Neuronal stem cell (in vitro differentiated cells): ENCODE data around the gene GMDS.

Source experiments
- DNase-seq: peaks from one replicate; pipeline ENCODE4 v3.0.0-alpha.2; 2013; ENCODE audit warnings: low spot score
- H2AFZ ChIP-seq: one replicate; pipeline ENCODE4 v1.6.1; 2013; ENCODE audit warnings: mild to moderate bottlenecking, low read length, inconsistent platforms
- H2AK5ac ChIP-seq: 2 replicates; pipeline ENCODE4 v1.6.1; 2013; ENCODE audit warnings: low read depth, mild to moderate bottlenecking, inconsistent platforms, low read length, moderate library complexity, mixed read lengths
- H2BK120ac ChIP-seq: 2 replicates; pipeline ENCODE4 v1.6.1; 2013; ENCODE audit warnings: low read depth, mild to moderate bottlenecking, inconsistent platforms, low read length, moderate library complexity, mixed read lengths
- H2BK12ac ChIP-seq: one replicate; pipeline ENCODE4 v1.6.1; 2013; ENCODE audit warnings: low read length, inconsistent platforms
- H2BK15ac ChIP-seq: 2 replicates; pipeline ENCODE4 v1.6.1; 2013; ENCODE audit warnings: mild to moderate bottlenecking, low read length, inconsistent platforms, mixed read lengths
- H2BK5ac ChIP-seq: one replicate; pipeline ENCODE4 v1.6.1; 2013; ENCODE audit warnings: inconsistent platforms, mild to moderate bottlenecking, low read length, moderate library complexity
- H3K14ac ChIP-seq: one replicate; pipeline ENCODE4 v1.6.1; 2013; ENCODE audit warnings: low read length, inconsistent platforms
- H3K18ac ChIP-seq: 2 replicates; pipeline ENCODE4 v1.6.1; 2013; ENCODE audit warnings: low read length, inconsistent platforms
- H3K23ac ChIP-seq: 2 replicates; pipeline ENCODE4 v1.6.1; 2013; ENCODE audit warnings: low read depth, mild to moderate bottlenecking, mixed read lengths, low read length, inconsistent platforms; ENCODE audit not compliant: poor library complexity
- H3K27ac ChIP-seq: replicated peaks from 3 replicates; pipeline ENCODE4 v1.5.1; 2013; ENCODE audit warnings: low read length, inconsistent platforms
- H3K27me3 ChIP-seq, 3 experiments: 2 replicates each; pipeline ENCODE4 v1.6.1; 2013; ENCODE audit warnings: low read length in 3 of 3, mild to moderate bottlenecking in 2 of 3, inconsistent platforms in 1 of 3, low read depth in 1 of 3, mixed read lengths in 1 of 3, moderate library complexity in 1 of 3; ENCODE audit not compliant: control insufficient read depth in 3 of 3, insufficient read depth in 3 of 3
- H3K36me3 ChIP-seq, 2 donors: replicated peaks in 1 of 2; 2 replicates each; pipeline ENCODE4 v1.6.1; 2013; ENCODE audit warnings: low read length in 2 of 2; ENCODE audit not compliant: control insufficient read depth in 2 of 2, insufficient read depth in 2 of 2
- H3K4ac ChIP-seq: 2 replicates; pipeline ENCODE4 v1.6.1; 2013; ENCODE audit warnings: inconsistent platforms, mild to moderate bottlenecking, low read length, moderate library complexity
- H3K4me1 ChIP-seq, 2 donors: 1 replicate in 1 of 2; 2 replicates in 1 of 2; pipeline ENCODE4 v1.6.1; 2013; ENCODE audit warnings: low read length in 2 of 2, low read depth in 1 of 2; ENCODE audit not compliant: control insufficient read depth in 2 of 2, insufficient read depth in 1 of 2
- H3K4me2 ChIP-seq: one replicate; pipeline ENCODE4 v1.6.1; 2013; ENCODE audit warnings: mild to moderate bottlenecking, low read length, inconsistent platforms; ENCODE audit not compliant: insufficient read depth, poor library complexity, severe bottlenecking
- H3K4me3 ChIP-seq, 2 donors: 2 replicates each; pipeline ENCODE4 v1.5.1; 2013; ENCODE audit warnings: low read length in 2 of 2, mild to moderate bottlenecking in 2 of 2, inconsistent platforms in 1 of 2, moderate library complexity in 1 of 2
- H3K79me1 ChIP-seq: one replicate; pipeline ENCODE4 v1.6.1; 2013; ENCODE audit warnings: low read depth, mild to moderate bottlenecking, inconsistent platforms, low read length, moderate library complexity
- H3K9ac ChIP-seq: one replicate; pipeline ENCODE4 v1.6.1; 2013; ENCODE audit warnings: mild to moderate bottlenecking, low read depth, low read length, inconsistent platforms; ENCODE audit not compliant: poor library complexity
- H3K9me3 ChIP-seq, 2 donors: replicated peaks in 1 of 2; 2 replicates each; pipeline versions ENCODE3 to v1.6.1; 2013; ENCODE audit warnings: low read length in 2 of 2, mild to moderate bottlenecking in 2 of 2, inconsistent platforms in 1 of 2, low read depth in 1 of 2, mixed read lengths in 1 of 2, moderate library complexity in 1 of 2; ENCODE audit not compliant: control insufficient read depth in 2 of 2, insufficient read depth in 1 of 2
- H4K8ac ChIP-seq: one replicate; pipeline ENCODE4 v1.6.1; 2013; ENCODE audit warnings: low read depth, mild to moderate bottlenecking, inconsistent platforms, low read length, moderate library complexity
- H4K91ac ChIP-seq: one replicate; pipeline ENCODE4 v1.6.1; 2013; ENCODE audit warnings: low read length, low read depth, mild to moderate bottlenecking, inconsistent platforms; ENCODE audit not compliant: poor library complexity
- WGBS, 2 donors: extraction: QIAGEN DNeasy Blood & Tissue Kit; methylation state at CpG; one replicate each; pipeline ENCODE4 v1.1.7; 2013; ENCODE audit warnings: missing lambda C conversion rate in 2 of 2, mixed read lengths in 1 of 2; ENCODE audit not compliant: insufficient read length in 2 of 2, insufficient replicate concordance in 1 of 2; ENCODE audit errors: extremely low coverage in 2 of 2; 5-methylcytosine and 5-hydroxymethylcytosine counted together

The GMDS gene

DNA sequence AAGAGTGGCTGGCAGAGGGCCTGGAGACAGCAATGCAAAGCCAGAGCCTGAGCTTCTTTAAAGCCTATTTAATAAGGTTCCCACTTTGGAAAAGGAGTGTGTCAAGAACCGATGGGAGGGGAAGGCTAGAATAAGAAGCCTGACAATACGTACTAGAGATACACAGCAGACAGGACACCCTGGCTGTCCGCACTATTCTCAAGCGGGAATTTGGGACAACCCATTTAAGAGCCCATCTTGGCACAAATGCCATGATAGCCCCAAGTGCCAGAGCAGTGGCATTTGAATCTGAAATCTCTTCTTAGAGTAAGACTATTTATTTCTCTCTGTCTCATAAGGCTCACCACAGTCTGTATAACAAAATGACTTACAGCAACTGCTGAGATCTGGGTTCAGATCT is 3.1 kb downstream of the GMDS start:
- Histone ChIP-seq H3K4me3 (no peak overlapping the region), H2BK15ac (no peak overlapping the region), H4K8ac (no peak overlapping the region), H3K18ac (no peak overlapping the region), H3K14ac (no peak overlapping the region), H3K27ac (no peak overlapping the region), H3K27me3 (peaks cover 0 to 8% (median 2%) of the 10 kb centered on the region in 3 experiments), H3K4me2 (no peak overlapping the region), H3K23ac (no peak overlapping the region), H2AK5ac (no peak overlapping the region), H2AFZ (no peak overlapping the region), H4K91ac (no peak overlapping the region), H3K9ac (no peak overlapping the region), H2BK12ac (no peak overlapping the region), H3K9me3 (no peaks in the 10 kb centered on the region), H2BK120ac (no peak overlapping the region), H3K79me1 (no peaks in the 10 kb centered on the region), H2BK5ac (no peak overlapping the region), H3K36me3 (no peaks in the 10 kb centered on the region), H3K4me1 (peaks cover 2 to 6% of the 10 kb centered on the region in 2 donors), H3K4ac (no peak overlapping the region)
- no CpG with 5 or more reads among the region's 4 CpGs for WGBS, 2 donors
- DNase-seq = no peak

- Histone ChIP-seq H4K8ac (no peak overlapping the region), H3K27ac (no peak overlapping the region), H3K9ac (no peak overlapping the region), H3K4me2 (no peak overlapping the region), H3K4me1 (peaks cover 0 to 3% of the 10 kb centered on the region in 2 donors), H3K4me3 (no peak overlapping the region), H3K18ac (no peak overlapping the region), H3K9me3 (no peaks in the 10 kb centered on the region), H3K23ac (no peak overlapping the region), H2BK12ac (no peak overlapping the region), H2AFZ (no peak overlapping the region), H3K79me1 (no peaks in the 10 kb centered on the region), H2BK5ac (no peak overlapping the region), H3K14ac (no peak overlapping the region), H4K91ac (no peak overlapping the region), H2BK120ac (no peak overlapping the region), H3K27me3 (peaks cover 0 to 8% (median 2%) of the 10 kb centered on the region in 3 experiments), H2BK15ac (no peak overlapping the region), H3K4ac (no peak overlapping the region), H2AK5ac (no peak overlapping the region), H3K36me3 (no peaks in the 10 kb centered on the region)
- no peak for DNase-seq
- WGBS, 2 donors = no CpG with 5 or more reads among the region's 6 CpGs
Observed at GRCh38 chr6:2240961-2241360, 4.4 kb downstream of the GMDS start.

DNA sequence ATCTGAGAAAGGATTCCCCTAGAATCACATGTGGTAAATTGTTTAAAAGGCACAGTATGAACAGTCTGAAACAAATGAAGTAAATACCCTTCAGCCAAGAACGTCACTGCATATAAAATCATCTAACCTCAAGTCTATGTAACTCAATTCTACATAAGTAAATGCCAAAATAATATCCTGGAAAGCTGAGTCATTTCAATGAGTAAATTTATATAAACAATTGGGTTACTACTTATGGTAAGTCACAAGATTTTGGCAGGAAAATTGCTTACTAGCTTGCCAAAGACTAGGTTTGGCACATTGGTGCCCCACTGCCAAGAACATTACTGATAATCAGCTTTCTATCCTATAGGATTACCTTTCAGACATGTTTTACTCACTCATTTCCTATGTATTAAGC is 8.4 kb downstream of the GMDS start:
- no CpG with 5 or more reads among the region's 1 CpG for WGBS, 2 donors
- Histone ChIP-seq H3K4me1 (no peaks in the 10 kb centered on the region), H3K27ac (no peak overlapping the region), H3K4me2 (no peak overlapping the region), H3K9me3 (no peaks in the 10 kb centered on the region), H4K91ac (no peak overlapping the region), H3K18ac (no peak overlapping the region), H3K4me3 (no peak overlapping the region), H2AK5ac (no peak overlapping the region), H3K27me3 (no peaks in the 10 kb centered on the region), H3K36me3 (no peaks in the 10 kb centered on the region), H3K9ac (no peak overlapping the region), H2BK5ac (no peak overlapping the region), H2BK12ac (no peak overlapping the region), H3K79me1 (no peaks in the 10 kb centered on the region), H2AFZ (no peak overlapping the region), H2BK120ac (no peak overlapping the region), H3K23ac (no peak overlapping the region), H3K14ac (no peak overlapping the region), H3K4ac (no peak overlapping the region), H2BK15ac (no peak overlapping the region), H4K8ac (no peak overlapping the region)
- DNase-seq = no peak

DNA sequence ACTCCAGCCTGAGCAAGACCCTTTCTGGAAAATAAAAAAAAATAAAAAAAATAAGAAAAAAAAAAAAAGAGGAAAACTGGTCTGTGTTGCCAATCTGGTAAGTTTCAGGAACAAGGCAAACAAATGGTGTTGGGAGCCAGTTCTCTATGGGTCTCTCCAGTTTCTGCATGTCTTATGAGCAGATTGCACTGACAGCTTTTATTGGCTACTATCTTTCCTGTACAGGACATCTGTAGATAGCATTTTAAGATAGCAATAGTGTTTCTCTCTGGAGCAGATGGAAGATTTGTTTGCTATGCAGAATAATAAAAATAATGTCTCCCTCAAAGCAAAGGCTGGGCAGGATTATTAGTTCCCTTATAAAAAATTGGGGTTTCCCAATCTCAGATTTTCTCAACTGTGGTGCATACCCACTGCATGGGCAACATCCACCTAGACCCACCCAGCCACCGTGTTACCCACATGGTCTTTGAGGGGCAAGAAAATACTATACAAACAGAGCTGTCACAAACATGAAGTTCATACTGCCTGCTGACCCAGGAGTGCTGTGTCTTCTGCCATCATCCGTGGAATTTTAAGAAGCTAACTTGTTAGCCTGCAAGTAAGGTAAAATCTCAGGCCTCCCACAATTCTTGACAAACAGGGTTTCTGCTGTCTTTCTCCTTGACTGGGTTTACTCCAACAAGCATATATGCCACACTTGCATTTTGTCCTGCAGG is 9.5 kb downstream of the GMDS start:
- H3K9ac ChIP-seq = no peak overlapping the region

More for the DNA sequence above, 9.5 kb downstream of the GMDS start:
- Histone ChIP-seq H3K18ac (no peak overlapping the region), H3K27ac (no peak overlapping the region), H3K14ac (no peak overlapping the region), H3K4me3 (no peak overlapping the region), H4K91ac (no peak overlapping the region), H2BK15ac (no peak overlapping the region), H3K4ac (no peak overlapping the region), H3K4me1 (no peaks in the 10 kb centered on the region), H2BK5ac (no peak overlapping the region), H2BK12ac (no peak overlapping the region), H3K79me1 (no peaks in the 10 kb centered on the region), H3K27me3 (no peaks in the 10 kb centered on the region), H4K8ac (no peak overlapping the region), H3K23ac (no peak overlapping the region), H2AFZ (no peak overlapping the region), H3K36me3 (no peaks in the 10 kb centered on the region), H2AK5ac (no peak overlapping the region), H2BK120ac (no peak overlapping the region), H3K4me2 (no peak overlapping the region), H3K9me3 (no peaks in the 10 kb centered on the region)
- WGBS, 2 donors = no CpG with 5 or more reads among the region's 2 CpGs
- DNase-seq = no peak
